Measurements from ENCODE around the gene POFUT2.

POFUT2 gene

DNA sequence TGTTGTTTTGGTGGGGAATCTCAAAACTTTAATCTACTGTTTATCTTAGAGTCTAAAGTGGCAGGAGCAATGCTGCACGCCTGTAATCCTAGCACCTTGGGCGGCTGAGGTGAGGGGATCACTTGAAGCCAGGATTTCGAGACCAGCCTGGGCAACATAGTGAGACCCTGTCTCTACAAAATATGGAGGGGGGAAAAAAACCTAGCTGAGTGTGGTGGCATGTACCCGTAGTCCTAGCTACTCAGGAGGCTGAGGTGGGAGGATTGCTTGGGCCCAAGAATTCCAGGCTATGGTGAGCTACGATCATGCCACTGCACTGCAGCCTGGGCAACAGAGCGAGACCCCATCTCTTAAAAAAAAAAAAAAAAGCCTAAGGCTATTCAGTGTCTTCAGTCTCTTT, 38.1 kb downstream of the POFUT2 start:
- DNase-seq (ENCODE audit: low read depth in 2 of 2), result no peak

- no peak for DNase-seq (ENCODE audit: low read depth in 2 of 2)
These were observed 38.8 kb downstream of the POFUT2 start for GRCh38 chr21:45248893-45249381.

DNA sequence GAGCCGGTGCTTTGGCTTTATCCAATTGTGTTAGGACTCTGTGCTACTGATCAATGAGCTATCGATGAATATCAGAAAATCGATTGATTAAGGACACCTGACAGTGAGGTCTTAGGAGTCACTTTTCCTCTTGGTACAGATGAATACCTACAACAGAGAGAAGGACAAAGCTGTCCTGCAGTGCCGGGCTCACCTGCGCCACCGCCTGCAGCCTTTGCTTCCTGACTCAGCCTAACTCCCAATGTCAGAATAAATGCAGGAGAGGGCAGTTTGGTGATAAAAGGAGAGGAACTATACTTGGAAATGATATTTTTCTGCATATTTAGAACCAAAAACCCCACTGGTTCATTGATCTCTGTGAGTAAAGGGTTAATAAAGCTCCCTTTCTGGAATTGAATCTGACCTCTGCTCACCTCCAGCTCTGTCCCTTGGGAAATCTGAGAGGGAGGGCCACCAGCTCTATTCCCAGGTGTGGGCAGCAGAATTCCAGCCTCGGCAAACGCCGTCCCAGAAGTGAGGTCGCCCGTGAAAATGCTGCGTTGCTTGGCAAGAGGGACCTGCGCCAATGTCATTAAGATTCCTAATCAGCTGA, 39.3 kb downstream of the POFUT2 start:
- DNase-seq (ENCODE audit: low read depth in 2 of 2), result no peak

- no peak for DNase-seq (ENCODE audit: low read depth in 2 of 2)
These were observed 41.0 kb downstream of the POFUT2 start for GRCh38 chr21:45246386-45247320.

DNA sequence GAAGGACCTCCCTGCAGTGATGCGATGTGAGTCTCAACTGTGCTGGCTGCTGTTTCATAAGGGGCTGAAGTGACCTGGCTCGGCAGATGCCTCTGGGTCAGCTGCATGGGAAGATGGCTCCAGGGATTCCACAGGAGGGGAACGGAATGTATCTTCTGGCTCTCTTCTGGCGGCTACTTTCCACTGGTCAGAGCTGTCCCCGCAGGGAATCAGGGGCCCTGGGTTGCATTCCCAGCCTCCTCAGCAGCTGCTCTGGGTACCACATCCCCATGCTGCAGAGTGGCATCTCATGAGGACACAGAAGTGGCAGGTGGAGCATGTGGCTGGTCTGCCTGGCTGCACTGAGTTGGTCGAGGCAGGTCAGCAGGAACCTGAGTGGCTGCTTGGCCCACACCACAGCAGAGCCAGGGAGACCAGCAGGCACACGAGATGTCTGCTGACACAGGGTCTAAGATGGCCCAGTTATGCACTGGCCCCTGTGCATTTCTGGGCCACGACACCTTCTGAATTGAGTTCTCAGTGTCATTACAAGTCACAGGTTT, 42.8 kb downstream of the POFUT2 start:
- DNase-seq (ENCODE audit: low read depth in 2 of 2), result no peak

GRCh38 chr21:45243603-45244002, 44.1 kb downstream of the POFUT2 start:
- no peak for DNase-seq (ENCODE audit: low read depth in 2 of 2)

DNA sequence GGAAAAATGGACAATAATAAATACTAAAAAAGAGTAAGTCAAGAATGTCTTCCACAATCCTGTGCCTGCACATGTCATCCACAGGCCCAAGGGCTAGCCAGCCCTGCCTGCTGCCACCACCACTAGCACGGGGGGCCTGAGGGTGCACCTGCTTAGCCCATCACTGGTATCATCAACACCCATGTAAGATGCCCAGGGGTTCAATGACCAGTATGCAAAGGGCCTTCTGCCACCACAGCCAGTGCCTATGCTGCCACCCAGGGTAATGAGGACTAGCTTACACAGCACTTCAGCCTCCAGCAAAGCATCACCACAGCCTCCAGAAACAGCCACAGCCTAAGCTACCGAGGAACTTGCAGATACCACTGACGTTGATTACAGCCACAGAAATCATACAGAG, 46.3 kb downstream of the POFUT2 start:
- DNase-seq (ENCODE audit: low read depth in 2 of 2), result no peak

DNA sequence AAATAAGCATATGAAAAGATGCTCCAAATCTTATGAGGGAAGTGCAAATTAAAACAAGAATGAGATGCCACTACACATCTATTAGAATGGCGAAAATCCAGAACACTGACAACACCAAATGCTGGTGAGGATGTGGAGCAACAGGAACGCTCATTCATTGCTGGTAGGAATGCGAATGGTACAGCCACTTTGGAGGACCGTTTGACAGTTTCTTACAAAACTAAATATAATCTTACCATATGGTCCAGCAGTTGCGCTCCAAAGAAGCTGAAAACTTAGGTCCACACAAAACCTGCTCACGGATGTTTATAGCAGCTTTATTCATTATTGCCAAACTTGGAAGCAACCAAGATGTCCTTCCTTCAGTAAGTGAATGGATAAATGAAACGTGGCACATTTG, 50.3 kb downstream of the POFUT2 start:
- no peak for DNase-seq (ENCODE audit: low read depth in 2 of 2)

DNA sequence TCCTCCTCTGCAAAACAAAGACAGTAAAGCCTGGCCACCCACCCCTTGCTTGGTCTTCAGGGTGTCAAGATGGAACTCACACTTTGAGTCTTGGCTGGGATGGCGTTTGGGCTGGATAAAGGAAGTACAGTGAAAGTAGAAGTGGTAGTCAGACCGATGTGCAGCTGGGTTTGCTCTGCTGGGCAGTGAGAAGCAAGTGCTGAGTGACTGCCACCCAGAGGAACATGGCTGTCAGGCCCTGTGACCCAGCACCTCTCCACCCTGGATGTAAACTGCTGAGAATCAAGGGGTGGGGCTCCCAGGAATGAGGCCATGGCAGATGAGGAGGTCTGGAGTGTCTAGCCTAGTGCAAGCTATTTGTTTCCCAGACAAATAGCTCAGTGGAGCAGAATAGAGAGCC, 51.2 kb downstream of the POFUT2 start:
- no peak for DNase-seq (ENCODE audit: low read depth in 2 of 2)

DNA sequence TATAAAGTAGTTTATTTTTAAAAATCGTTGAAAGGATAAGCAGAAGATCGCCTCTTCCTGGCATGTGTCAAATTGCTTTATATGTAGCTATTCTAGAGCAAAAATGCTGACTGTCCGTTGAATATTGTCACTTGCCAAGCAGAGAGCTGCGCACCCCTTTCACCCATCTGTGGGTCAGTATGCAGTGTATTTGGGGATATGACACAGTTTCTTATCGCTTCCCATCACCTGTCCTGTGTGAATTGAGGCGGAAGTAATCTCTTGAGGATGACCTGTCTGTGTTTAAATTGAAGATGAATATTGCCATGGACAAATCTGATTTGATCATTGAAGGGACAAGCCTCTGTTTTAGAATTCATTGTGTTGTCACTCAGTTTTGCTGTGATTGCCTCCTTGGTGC, 52.2 kb downstream of the POFUT2 start:
- no peak for DNase-seq (ENCODE audit: low read depth in 2 of 2)

GRCh38 chr21:45234965-45235364, 52.7 kb downstream of the POFUT2 start:
- DNase-seq (ENCODE audit: low read depth in 2 of 2), result no peak

- DNase-seq (ENCODE audit: low read depth in 2 of 2), result no peak
These were observed 53.6 kb downstream of the POFUT2 start for GRCh38 chr21:45234127-45234526.

DNA sequence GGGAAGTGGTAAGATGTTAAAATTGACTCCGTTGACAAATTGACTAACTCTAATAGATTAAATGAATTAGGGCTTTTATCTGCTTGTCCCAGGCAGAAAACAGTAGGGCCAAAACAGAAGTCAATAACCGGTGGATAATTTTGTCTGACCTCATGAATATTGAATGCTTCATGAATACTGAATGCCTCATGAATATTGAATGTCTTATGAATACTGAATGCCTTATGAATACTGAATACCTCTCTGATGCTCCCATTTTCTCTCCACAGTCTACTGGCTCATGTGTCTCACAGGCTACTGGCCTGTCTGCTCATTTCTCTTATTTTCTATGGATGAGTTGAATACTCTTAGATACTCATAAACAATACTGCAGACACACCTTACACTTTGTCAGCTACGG, 56.0 kb downstream of the POFUT2 start:
- DNase-seq (ENCODE audit: low read depth in 2 of 2), result no peak

- DNase-seq (ENCODE audit: low read depth in 2 of 2), result no peak
These were observed 58.9 kb downstream of the POFUT2 start for GRCh38 chr21:45228656-45229240.

GRCh38 chr21:45228171-45228641, 59.5 kb downstream of the POFUT2 start:
- peak; percentile 57 to 72 for DNase-seq (ENCODE audit: low read depth in 2 of 2)

DNA sequence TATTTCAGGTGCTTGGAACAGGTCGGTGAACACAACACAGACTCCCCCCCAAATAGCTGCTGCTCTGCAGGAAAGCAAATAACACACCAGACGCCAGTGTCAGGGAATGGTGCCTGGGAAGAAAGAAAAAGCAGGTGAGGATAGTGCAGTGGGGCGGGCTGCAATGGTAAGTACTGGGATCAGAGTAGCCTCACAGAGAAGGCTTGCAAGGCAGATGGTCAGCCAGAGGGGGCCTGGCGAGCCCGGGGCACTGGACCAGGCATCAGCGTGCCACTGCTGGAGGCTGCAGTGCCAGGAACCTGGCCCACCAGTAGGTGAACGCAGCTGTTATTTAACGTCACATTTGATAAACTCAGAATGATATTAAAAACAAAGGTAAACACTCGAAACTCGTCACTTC, 60.0 kb downstream of the POFUT2 start:
- no peak for DNase-seq (ENCODE audit: low read depth in 2 of 2)

- no peak for DNase-seq (ENCODE audit: low read depth in 2 of 2)
These were observed 61.0 kb downstream of the POFUT2 start for GRCh38 chr21:45226540-45227326.

- no peak for DNase-seq (ENCODE audit: low read depth in 2 of 2)
These were observed 61.9 kb downstream of the POFUT2 start for GRCh38 chr21:45225741-45226327.

DNA sequence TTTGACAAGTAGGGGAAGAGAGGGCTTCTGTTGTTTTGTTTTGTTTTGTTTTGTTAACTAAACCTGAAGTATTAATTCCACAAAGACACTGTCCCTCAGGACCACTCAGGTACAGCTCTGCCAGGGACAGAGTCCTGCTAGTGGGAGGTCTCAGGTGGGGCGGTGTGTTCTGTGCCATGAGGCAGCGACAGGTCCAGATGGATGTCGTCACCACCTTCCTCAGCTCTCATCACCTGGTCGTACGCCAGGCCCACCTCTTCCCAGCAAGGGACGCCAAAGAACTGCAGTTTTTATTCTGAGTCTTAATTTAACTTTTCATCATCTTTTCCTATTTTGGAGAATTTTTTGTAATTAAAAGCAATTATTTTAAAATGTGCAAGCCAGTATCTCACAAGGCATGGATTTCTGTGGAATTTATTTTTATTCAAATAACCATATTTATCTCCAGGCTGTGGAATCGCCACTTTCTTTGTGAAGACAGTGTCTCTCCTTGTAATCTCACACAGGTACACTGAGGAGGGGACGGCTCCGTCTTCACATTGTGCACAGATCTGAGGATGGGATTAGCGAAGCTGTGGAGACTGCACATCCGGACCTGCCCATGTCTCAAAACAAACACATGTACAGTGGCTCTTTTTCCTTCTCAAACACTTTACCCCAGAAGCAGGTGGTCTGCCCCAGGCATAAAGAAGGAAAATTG, 62.5 kb downstream of the POFUT2 start:
- DNase-seq (ENCODE audit: low read depth in 2 of 2), result no peak

DNA sequence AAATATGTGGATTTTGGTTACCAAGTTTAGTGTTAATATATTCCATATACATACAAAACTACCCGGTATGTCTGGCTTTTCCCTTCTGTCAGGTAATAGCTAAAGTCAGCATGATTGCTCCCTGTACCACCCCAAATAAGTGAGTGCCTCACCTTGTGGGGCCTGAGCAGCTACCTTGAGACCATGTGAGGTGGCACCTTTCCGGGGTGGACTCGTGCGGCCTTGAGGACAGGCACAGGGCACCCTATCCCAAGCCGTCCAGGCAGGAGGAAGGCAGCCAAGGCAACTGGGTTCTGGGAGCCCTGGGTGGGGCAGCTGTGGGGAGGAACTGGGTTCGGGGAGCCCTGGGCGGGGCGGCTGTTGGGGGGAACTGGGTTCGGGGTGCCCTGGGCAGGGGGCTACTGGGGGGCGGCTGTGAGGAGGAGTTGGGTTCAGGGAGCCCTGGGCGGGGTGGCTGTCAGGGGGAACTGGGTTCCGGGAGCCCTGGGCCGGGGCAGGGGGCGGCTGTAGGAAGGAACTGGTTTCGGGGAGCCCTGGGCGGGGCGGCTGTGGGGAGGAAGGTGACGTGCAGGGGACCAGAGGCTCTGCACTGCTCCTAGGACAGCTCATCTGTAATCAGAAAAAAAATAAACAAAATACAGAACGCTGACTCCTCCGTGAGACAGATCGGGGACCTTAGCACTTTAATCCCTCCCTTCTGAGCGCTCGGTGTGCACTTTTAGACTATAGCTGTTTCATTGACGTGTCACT, 63.3 kb downstream of the POFUT2 start:
- DNase-seq (ENCODE audit: low read depth in 2 of 2), result peak in 1 of 2 donors; percentile 29
